ENCODE measurements around the gene RILPL1. TPM values are rescaled to one million over a fixed set of nuclear protein-coding genes. Genes with fewer than 3 reads are reported as not detected.

RILPL1 gene
- total RNA-seq, 1 experiment from 2014 or later = 10.2 TPM

DNA sequence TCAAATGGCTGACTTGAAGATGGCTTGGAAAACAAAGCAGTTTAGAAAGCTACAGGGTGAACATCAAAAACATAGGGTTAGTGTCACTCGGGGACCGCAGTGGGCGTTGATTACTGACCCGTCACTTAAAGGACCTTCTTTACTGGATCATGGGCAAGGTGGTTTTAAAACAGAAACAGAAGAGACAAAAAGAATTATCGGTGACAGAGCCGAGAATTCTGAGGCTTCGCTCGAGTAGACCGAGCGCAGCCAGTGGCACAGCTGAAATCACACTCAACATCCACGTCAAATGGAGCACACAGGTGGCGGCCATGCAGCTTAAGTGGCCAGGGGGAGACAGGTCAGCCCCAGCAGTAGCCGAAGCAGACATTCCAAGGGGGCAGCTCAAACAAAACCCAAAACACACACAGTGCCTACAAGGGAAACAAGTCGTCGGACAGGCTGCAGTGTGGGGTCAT is 58.2 kb downstream of the RILPL1 start:
- Histone ChIP-seq H3K4me1 (ENCODE audit: insufficient read depth, low read length, poor library complexity, severe bottlenecking) (no peaks in the 10 kb centered on the region), H3K27ac (ENCODE audit: low read depth, low read length, poor library complexity, severe bottlenecking) (no peak overlapping the region), H3K4me3 (ENCODE audit: low read depth, low read length, poor library complexity, severe bottlenecking) (no peak overlapping the region), H3K36me3 (ENCODE audit: insufficient read depth, low read length, poor library complexity, severe bottlenecking) (peaks cover 13% of the 10 kb centered on the region), H3K9me3 (ENCODE audit: low read depth, low read length, poor library complexity, severe bottlenecking) (no peaks in the 10 kb centered on the region), H3K27me3 (replicated peaks; ENCODE audit: insufficient read depth, low read depth, low read length, poor library complexity) (no peaks in the 10 kb centered on the region)
- intact Hi-C loops (cut with micrococcal nuclease; ENCODE audit: unreplicated experiment) = no loop called here
- no peak for DNase-seq (ENCODE audit: low spot score)
- no peak for TF ChIP-seq EZH2 (IDR thresholded peaks at IDR 0.05; ENCODE audit: borderline replicate concordance, low read depth, low read length, poor library complexity, severe bottlenecking)
- no peak for TF ChIP-seq CTCF (conservative IDR thresholded peaks at IDR 0.05; ENCODE audit: low read depth, low read length)
- BruUV-seq (replicated peaks) = no TSS peak
- ChIA-PET CTCF (no interaction called here), POLR2A (ENCODE audit: low non-redundant PET) (no interaction called here)

DNA sequence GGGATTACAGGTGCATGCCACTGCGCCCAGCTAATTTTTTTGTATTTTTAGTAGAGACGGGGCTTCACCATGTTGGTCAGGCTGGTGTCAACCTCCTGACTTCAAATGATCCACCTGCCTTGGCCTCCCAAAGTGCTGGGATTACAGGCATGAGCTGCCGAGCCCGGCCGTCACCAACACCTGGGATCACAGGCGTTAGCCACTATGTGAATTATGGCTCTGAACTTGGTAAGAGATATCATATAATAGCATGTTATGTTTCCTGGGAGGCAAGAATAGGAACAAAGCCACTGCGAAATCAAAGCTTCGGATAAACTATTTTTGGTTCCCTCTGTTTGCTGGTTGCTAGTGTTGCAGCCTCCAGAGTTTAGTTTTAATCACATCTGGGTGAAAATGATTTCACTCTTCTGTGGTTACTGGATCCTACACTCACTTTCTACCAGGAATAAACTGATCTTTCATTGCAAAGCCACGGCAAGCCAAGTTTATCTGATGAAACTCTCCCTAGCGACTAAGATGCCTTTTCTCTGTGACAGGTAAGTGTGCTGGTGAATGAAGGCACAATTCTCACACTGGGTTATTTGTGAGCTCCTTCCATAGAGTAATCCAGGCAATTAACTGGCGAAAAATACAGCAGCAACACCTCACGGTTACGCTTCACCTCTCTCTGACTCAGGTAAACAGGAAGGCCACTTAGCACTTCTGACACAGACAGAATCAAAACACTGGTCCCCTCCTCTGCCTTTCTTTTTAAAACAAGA is 58.9 kb downstream of the RILPL1 start:
- Histone ChIP-seq H3K4me3 (ENCODE audit: low read depth, low read length, poor library complexity, severe bottlenecking) (no peak overlapping the region), H3K27me3 (replicated peaks; ENCODE audit: insufficient read depth, low read depth, low read length, poor library complexity) (no peaks in the 10 kb centered on the region), H3K4me1 (ENCODE audit: insufficient read depth, low read length, poor library complexity, severe bottlenecking) (no peaks in the 10 kb centered on the region), H3K27ac (ENCODE audit: low read depth, low read length, poor library complexity, severe bottlenecking) (no peak overlapping the region), H3K9me3 (ENCODE audit: low read depth, low read length, poor library complexity, severe bottlenecking) (no peaks in the 10 kb centered on the region), H3K36me3 (ENCODE audit: insufficient read depth, low read length, poor library complexity, severe bottlenecking) (peaks cover 13% of the 10 kb centered on the region)
- TF ChIP-seq EZH2 (IDR thresholded peaks at IDR 0.05; ENCODE audit: borderline replicate concordance, low read depth, low read length, poor library complexity, severe bottlenecking) (no peak), CTCF (conservative IDR thresholded peaks at IDR 0.05; ENCODE audit: low read depth, low read length) (no peak)
- DNase-seq (ENCODE audit: low spot score) = no peak
- BruUV-seq (replicated peaks) = no TSS peak
- ChIA-PET CTCF (no interaction called here), POLR2A (ENCODE audit: low non-redundant PET) (no interaction called here)
- intact Hi-C loops (cut with micrococcal nuclease; ENCODE audit: unreplicated experiment) = no loop called here

- Histone ChIP-seq H3K36me3 (ENCODE audit: insufficient read depth, low read length, poor library complexity, severe bottlenecking) (peaks cover 13% of the 10 kb centered on the region), H3K9me3 (ENCODE audit: low read depth, low read length, poor library complexity, severe bottlenecking) (no peaks in the 10 kb centered on the region), H3K4me3 (ENCODE audit: low read depth, low read length, poor library complexity, severe bottlenecking) (no peak overlapping the region), H3K4me1 (ENCODE audit: insufficient read depth, low read length, poor library complexity, severe bottlenecking) (no peaks in the 10 kb centered on the region), H3K27me3 (replicated peaks; ENCODE audit: insufficient read depth, low read depth, low read length, poor library complexity) (no peaks in the 10 kb centered on the region), H3K27ac (ENCODE audit: low read depth, low read length, poor library complexity, severe bottlenecking) (no peak overlapping the region)
- ChIA-PET CTCF (no interaction called here), POLR2A (ENCODE audit: low non-redundant PET) (no interaction called here)
- DNase-seq (ENCODE audit: low spot score) = no peak
- intact Hi-C loops (cut with micrococcal nuclease; ENCODE audit: unreplicated experiment) = no loop called here
- no TSS peak for BruUV-seq (replicated peaks)
- no peak for TF ChIP-seq CTCF (conservative IDR thresholded peaks at IDR 0.05; ENCODE audit: low read depth, low read length)
- TF ChIP-seq EZH2 (IDR thresholded peaks at IDR 0.05; ENCODE audit: borderline replicate concordance, low read depth, low read length, poor library complexity, severe bottlenecking) = no peak
Observed at GRCh38 chr12:123472438-123472849, 61.1 kb downstream of the RILPL1 start.

Measured in A673 (cell line).